Prostate gland (tissue), 2 donors: ENCODE data around the gene TRIM54.

Source experiments
- CTCF ChIP-seq, 4 experiments: fragments of 200-600 bp in 2 of 4; fragments of 450-650 bp in 2 of 4; sonication (generic) in 2 of 4; IDR thresholded peaks; 1 replicate in 3 of 4; 2 replicates in 1 of 4; pipeline ENCODE4 v1.5.1; 2016 to 2019; ENCODE audit warnings: antibody characterized with exemption in 4 of 4, mild to moderate bottlenecking in 2 of 4, moderate library complexity in 2 of 4
- POLR2A ChIP-seq: fragments of 450-650 bp; IDR thresholded peaks from one replicate; pipeline ENCODE4 v1.6.1; 2016; ENCODE audit warnings: antibody characterized with exemption, mild to moderate bottlenecking
- POLR2AphosphoS5 ChIP-seq: sonication (generic); formaldehyde crosslinking; IDR thresholded peaks from one replicate; pipeline ENCODE4 v1.6.1; 2017; ENCODE audit warnings: antibody characterized with exemption

GRCh38 chr2:27245116-27245515, 37.1 kb upstream of the TRIM54 start:
- no peak for TF ChIP-seq POLR2AphosphoS5
- TF ChIP-seq POLR2A, result no peak
- TF ChIP-seq CTCF (IDR thresholded peaks at IDR 0.05), result no peak
